NCI-H748 (cell line): Measurements from ENCODE around the gene SNX11.
A peak's percentile ranks its signal among the peaks of the same experiment; 100 is the strongest.

Source experiments
- DNase-seq: peaks from one replicate; lab custom pipeline; 2025; ENCODE audit not compliant: unreplicated experiment; lab: John Stamatoyannopoulos, UW

The SNX11 gene

DNA sequence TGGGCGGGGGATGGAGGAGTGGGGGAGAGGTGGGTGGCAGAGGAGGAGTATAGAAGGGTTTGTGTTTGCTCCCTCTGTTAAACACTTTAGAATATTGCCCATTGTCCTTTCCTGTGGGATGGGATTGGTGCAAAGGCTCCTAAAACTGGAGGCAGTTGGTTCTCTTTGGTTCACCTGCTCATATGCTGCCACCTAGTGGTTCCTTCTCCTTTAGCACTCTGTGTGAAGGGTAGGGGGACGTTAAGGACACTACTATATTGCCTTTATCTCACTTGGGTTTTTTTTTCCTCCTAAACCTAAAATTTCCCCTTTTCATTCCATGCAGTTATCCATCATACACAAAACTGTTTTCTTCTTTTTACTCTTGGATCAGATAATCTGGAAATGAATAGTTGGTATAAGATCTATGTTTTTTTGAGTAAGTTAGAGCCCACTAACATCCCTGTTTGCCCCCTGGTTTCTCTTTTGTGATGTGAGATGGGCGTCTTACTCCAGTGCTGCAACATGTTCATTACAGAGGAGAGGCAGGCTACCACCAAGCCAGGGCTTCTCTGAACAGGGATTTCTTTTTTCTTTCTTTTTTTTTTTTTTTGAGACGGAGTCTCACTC lies 23.8 kb downstream of the SNX11 start:
- DNase-seq, result peak; percentile 81

DNA sequence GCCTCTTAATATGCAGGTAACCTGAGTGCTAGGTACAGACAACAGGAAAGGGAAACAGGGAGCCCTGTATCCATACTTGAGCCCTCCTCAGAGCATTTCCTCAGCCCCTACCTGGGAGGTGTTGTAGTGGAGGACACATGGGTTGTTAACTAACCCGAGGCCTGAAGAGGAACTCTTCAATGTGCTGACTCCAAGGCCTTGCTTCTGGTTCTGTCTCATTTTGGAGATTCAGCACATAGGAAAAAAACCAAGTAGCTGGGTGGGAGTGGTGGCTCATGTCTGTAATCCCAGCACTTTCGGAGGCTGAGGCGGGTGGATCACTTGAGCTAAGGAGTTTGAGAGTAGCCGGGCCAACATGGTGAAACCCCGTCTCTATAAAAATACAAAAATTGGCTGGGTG lies 24.8 kb downstream of the SNX11 start:
- no peak for DNase-seq

DNA sequence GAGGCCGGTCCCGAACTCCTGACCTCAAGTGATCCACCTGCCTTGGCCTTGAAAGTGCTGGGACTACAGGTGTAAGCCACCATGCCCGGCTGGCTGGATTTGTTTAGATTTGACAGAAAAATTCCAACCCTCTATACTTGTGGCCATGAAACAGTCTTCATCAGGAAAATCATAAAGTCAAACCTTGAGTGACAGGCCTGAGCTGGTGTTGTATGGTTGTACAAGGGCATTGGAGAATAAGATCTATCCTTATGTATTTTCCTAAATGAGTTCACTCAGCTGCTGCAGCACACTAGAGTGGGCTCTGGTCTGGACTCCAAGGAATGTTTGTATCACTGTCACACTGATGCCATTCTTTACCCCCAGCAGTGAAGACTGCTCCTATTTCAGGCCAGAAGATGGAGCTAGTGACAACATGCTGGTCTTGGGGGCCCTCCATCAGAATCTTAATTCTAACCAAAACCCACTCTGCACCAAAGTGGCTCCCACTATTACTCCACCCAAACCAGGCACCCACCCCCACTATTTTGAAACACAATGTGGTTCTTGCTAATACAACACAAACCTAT lies 27.4 kb downstream of the SNX11 start:
- DNase-seq, result peak; percentile 24

DNA sequence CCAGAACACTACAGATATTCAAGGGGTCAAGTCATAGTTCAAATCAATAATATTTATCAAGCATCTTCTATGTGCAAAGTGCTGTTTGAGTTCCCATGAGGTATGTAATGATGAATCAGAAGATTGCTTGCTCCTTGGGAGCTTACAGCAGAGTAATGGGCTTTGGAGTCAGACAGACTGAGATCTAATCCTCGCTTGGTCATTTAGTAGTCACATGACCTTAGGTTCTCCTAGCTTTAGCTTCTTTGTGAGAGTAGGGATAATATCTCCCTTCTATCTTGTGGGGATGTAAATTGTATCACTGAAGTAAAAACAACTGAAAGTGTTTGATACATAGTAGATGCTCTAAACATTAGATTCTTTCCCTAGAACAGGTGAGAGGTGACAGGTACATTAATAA lies 30.1 kb downstream of the SNX11 start:
- DNase-seq, result no peak

DNA sequence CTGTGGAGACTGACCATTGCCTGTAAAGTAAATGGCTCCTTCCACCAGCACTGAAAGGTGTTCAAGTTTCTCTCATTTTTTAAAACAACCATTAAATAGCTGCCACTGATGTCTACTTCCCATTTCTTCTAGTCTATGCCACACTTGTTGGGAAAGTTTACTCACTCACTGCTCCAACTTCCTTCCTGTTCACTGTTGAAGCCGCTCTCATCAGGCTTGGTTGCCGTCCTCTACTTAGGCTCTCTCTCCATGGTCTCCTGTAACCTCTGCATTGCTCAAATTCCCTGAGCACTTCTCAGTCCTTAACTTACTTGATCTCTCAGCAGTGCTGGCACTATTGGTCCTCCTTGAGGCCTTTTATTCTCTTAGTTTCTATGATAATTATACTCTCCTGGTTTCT lies 32.4 kb downstream of the SNX11 start:
- no peak for DNase-seq

DNA sequence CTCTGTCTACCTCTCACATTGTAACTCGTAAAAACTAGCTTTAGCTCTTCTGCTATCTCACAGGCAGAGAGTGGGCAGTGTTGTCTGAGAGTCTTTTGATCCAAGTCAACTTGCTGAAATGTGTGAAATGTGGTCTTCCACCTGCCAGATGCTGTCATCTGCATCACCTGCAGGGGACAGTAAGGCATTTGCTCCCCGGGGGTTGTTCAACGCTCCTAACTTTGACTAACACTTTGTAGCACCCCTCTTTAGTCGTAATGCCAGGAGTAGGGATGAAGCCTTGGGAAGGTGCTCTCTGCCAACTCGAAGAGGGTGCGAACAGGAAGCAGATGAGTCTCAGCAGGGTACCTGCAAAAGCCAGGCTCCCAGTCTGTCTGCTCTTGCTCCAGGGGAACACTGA lies 36.1 kb downstream of the SNX11 start:
- DNase-seq, result no peak

DNA sequence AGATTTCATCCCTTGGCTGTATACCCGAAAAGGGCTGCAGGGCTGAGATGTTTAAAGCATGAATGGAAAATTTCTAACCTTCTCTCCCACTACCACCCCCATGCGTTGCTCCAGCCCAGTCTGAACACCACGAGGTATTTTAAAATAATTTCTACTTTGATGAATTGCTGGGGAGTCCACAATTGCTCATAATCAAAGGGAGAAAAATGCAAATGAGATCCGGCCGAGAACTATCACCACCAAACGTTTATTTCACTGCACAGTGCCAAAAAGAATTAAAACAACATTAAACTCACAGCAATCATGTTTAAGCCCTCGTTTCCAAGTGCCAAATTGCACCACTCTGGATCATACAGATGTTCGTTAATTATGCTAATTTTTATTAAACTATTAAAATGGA lies 36.7 kb downstream of the SNX11 start:
- no peak for DNase-seq

DNA sequence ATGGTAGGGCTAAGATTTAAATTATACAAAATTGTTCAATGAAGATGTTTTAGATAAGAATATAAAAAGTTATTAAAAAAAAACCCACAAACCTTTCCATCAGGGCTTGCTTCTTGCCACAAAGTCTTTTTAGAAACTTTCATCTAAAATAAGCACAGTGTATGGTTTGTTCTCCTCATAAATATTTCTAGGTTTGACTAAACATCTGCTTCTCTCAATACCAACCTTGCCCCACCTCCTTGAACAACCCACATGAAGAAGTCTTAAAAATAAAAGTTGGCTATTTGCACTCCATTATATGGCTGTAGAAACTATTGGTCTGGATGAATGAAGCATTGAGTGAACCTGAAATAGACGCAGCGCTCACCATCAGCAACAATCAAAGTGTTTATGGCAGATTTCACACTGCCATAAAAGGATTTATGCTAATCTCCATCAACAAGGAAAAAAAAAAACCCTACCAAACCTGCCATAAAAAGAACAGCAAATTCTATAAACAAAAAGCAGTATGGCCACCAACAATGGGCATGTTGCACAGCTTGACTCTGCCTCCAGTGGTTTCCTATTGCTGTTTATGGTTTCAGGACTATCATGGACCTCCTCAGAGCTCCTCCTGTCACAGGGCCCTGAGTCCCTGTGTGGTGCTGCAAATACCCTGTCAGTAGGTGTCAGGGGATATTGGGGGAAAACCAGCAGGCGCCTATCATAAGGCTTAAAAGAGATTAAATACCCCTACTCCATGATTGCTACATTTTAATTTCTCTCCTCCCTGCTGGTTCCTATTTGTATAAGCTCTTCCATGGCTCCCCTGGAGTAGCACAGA lies 37.6 kb downstream of the SNX11 start:
- DNase-seq, result no peak

DNA sequence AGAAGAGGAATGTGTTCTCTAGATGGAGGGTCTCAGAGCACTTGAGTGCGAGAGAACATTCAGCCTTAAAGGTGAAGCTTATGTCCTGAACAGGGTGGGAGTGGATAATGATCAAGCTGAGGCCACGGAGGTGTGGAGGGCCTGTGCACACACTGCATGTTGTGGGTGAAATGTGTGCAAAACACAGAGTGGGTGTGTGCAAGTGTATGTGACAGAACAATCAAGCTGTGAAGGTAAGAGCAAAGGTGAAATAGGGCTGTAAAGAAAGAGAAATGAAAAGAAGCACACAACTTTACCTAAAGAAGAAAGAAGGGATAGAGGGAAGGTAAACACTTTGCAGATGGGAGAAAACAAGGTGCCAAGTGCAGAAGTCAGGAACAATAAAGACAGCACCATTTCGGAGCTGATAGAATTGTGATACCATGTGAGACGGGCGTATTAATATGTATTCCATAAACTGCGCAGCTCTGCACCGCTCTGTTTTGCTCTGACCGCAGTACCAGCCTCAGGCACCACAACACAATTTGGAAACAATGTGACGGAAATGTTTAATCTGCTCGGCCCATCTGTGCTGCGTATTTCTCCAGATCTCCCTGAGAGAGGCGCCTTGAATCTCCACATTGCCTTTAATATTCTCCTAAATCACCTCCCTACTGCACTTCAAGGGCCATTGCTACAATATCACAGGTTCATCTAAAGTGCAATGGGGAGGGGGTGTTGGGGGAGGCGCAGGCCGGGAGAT lies 40.6 kb downstream of the SNX11 start:
- DNase-seq, result no peak

DNA sequence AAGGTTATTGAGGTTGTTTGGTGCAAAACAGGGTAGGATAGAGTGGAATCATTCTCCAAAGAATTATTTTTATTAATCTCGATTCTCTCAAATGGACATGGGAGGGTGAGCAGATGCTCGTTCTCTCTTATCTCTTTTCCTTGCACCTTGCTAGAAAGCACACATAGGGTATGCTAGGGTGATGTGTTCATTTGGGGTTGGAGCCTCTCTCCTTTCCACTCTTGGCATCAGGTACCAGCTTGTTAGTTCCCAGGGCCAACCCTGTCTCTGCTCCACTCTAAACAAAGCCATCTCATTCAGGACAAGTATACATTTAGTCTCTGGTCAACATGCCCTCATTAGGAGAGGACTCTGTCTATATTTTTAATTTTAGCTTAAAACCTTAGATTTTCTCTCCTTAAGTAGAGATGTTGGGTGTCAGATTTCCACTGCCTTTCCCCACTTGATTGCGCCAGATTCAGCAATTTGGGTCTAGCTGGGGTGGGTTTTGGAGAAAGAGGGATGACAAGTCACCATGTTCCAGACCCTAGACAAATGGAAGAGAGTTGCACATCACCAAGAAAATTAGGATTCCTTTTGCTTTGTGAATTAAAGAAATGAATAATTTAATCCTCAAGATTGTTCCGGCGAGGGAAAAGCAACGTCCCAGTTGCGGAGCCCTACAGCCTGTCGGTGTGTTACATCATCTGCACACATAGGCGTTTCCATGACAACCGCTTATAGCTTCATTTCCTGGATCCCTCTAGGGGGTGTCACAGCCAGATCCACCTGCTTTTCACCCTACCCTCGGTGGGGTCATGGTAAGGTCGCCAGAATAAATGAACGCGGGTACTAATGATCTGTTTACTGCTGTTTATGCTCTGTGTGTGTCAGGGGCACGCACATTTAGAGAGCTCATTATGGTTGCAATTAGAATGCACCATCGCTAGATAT lies 41.6 kb downstream of the SNX11 start:
- peak; percentile 96 for DNase-seq

DNA sequence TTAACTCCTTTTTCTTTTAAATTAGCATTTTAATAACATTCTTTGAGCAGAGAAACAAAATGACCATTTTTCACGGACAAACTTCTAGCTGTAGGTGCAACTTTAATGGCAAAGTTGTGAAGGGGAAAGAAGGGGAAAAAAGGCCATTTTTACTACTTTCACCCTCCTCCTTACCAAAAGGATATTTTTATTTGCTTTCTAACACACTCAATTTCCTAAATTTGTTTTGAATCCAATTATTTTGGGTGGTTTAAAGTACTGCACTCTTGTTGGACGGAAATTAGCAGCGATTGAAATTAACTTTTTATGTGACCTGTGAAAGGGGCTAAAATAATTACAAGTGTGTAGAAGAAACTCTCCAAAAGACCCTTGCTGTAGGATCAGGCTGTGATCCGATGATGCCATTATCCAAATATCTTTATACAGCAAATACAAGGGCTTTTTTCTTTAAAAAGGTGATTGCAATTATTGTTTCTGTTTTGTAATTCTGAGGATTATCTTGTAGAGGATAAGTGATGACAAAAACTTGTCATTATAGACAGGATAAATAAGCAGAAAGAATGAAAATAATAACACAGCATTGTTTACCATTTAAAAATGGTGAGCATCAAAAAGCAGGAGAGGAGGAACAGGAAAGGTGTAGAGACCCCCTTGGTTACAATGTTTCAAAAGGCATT lies 42.4 kb downstream of the SNX11 start:
- DNase-seq, result peak; percentile 46

DNA sequence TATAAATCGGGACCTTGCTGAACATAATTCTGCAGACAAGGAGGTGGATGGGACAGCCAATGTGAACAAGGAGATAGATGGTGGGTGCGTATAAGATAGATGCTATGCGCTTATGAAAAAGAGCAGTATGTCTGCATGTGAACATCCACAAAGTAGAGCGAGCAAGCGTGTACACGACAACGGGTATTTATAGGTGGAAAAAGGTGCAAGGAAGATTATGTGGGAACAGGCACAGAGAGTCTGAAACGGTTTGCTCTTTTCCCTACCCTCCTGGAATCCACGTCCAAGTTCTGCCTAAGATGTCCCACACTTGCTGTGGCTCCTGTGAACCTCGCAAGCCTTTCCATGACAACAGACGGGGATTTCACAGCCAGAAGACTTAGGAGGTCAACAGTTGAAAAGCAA lies 43.0 kb downstream of the SNX11 start:
- DNase-seq, result no peak

DNA sequence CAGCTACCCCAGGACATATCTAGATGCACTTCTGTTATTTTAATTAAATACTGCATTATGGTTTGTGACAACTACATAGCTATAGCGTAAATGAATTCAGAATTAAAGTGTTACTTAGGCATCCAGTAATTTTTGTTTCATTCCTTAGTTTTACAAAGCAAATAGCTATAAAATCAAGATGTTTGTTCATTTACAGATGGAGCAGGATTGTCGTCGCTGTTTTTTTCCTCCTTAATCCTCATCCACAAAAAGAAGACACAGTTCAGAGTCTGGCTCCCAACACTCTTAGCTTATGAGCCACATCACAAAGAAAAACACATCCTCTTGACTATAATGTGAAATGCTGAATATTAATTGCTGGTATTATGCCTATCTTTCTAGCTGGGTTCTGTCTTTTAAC lies 43.7 kb downstream of the SNX11 start:
- no peak for DNase-seq

DNA sequence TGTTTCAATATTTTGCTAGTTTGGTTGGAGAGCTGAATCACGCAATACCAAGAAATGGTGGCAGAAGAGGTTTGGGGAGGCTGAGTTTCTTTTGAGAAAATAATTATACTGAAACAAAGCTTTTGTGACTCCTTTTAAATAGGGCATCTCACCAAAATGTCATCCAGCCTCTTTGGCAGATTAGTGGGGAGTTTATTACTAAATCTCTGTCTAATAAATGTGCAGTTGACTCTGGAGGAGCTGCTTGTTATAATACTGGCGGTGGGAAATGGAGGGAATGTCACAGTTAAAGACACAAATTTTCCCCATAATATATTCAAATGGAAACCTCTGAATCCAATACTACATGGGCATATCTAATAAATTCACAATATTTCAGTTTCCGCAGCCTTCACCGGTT lies 44.7 kb downstream of the SNX11 start:
- DNase-seq, result no peak

DNA sequence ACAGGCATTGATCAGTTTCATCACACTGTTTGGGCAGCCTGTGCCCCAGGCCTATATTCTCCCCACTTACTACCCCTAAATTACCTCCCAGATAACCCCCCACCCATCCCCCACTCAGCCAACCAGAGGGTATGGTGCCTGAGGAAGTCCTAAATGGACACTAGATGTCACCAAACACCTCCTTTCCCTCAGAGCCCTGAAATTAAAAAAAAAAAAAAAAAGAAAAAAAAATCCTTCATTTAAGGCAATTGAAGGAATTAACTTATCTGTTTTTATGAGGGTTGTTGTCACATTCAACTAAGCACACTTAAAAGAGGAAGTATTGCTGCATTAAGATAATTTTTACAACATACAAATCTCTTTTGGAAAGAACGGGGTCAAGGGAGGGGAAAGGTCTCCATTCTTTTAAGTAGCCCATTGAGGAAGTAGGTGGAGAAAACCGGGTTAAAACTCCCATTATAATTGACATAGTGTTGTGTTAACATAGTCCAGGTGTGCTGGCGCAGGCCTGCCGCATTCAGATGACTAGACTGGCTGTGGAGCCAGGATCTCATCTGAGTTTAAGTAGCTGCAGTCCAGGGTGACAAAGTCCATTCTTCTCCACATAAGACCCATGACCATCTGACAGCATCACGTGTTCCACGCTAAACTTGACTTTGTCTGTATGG lies 46.3 kb downstream of the SNX11 start:
- peak; percentile 74 for DNase-seq

DNA sequence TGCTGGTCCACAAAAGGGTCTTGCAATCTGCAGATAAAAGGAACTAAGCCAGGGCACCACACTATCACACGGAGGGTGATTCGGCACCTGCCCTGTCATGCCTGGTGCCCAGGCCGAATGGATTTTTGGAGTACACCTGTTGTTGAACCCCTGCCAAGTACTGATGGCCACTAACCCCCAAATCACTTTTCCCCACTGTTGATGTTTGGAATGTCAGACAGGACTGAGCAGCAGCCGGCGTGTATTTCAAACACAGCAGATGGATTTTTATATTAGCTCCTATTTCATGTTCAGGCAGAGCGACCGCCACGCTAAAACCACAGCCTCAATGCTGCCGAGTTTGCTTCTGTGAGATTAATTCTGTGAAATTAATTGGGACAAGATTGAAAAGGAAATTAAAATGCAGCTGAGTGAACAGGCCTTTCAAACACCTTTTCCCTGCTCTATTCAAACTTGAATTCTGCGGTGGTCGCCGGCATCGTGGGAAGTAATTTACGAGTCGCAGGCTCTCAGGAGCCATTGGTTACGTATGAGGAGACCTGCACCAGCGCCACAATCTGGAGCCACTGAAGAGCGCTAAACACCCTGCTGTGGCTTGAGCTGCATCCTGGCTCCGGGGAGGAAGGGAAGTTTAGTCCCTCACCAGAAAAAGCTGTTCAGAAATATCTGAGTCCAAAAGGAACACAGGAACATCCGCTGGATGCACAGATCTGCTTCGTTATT lies 48.5 kb downstream of the SNX11 start:
- peak; percentile 27 for DNase-seq

DNA sequence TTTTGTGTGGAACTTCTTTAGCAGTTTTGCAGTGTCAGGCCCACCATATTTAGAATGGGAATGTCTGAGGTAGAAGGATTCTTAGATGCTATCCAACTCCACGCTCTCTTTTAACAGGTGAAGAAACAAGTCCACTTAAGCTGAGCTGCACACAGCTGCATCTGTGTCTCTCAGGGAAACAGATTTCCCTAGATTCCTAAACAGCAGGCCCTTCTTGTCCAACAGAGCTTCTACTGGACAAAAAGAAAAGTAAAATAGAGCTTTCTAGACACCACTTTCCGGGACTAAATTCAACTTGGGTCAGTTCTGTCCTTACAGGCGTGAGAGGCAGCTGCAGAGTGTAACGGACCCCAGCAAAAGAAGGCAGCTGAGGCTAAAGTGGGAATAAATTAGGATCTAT lies 51.7 kb downstream of the SNX11 start:
- DNase-seq, result no peak

DNA sequence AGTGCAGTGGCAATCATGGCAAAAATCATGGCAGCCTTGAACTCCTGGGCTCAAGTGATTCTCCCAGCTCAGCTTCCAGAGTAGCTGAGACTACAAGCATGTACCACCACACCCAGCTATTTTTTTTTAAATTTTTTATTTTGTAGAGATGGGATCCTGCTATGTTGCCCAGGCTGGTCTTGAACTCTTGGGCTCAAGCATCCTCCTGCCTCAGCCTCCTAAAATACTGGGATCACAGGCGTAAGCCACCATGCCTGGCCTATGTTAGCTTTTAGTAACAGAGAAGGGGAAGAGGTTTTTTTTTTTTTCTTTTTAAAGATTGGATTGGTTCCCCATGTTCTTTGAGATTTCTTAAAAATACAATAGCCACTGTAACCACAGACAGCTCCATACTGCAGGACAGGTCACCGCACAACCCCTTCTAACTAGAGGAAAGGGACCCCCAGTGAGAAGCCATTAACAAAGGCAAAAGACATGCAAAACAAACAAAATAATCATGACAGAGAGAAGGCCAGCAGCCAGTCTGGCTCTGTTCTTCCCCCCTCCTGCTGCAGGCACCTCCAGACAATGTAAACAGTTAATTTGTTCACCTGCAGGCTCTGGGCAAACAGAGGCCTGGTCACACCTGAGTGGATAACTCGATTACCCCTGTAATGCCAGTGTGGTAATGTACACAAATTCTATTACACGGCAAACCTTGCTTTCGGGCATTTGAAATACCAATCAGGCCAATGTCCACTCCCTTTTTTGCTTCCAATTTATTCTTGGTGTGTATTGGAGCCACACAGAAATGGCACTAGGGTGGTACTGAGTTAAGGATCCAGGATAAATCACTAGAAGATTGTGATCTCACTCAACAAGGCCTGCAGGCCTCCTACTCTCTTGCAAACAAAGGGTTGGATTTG lies 52.9 kb downstream of the SNX11 start:
- peak; percentile 99 for DNase-seq
